DMS153 (cell line): ENCODE measurements around the gene SPNS2.

ENCODE experiments used
- DNase-seq: peaks from one replicate; lab custom pipeline; 2025; lab: John Stamatoyannopoulos, UW

The SPNS2 gene

GRCh38 chr17:4480929-4481898 is 17.5 kb upstream of the SPNS2 start:
- no peak for DNase-seq

DNA sequence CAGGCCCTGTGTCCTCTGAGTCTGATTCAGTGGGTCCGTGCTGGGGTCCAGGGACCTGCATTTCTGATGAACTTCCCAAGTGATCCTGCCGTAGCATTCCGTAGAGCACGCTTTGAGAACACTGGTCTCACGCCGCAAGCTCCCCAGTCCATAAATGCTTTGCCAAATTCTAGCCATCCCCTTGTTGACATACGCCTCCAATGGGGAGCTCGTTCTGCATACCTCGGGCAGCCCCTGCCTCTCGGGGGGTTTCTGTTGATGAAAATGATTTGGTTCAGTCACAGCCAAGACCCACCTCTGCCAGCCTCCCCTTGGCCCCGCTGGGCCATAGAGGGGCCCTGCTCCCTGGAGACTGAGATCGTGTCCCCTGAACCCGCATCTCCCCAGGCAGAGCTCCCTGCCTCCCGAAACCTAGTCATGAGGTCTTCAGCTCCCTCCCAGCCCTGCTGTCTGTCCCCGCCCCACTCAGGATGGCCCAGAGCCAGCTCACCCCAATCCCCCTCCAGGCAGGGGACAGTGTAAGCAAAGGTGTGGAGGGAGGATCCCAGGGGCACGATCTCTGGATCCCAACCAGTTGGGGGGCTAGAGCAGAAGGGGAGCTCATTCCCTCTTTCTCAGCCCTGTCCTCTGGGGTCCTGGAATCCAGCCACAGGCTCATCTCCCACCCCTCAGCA is 16.2 kb upstream of the SPNS2 start:
- DNase-seq: no peak

DNA sequence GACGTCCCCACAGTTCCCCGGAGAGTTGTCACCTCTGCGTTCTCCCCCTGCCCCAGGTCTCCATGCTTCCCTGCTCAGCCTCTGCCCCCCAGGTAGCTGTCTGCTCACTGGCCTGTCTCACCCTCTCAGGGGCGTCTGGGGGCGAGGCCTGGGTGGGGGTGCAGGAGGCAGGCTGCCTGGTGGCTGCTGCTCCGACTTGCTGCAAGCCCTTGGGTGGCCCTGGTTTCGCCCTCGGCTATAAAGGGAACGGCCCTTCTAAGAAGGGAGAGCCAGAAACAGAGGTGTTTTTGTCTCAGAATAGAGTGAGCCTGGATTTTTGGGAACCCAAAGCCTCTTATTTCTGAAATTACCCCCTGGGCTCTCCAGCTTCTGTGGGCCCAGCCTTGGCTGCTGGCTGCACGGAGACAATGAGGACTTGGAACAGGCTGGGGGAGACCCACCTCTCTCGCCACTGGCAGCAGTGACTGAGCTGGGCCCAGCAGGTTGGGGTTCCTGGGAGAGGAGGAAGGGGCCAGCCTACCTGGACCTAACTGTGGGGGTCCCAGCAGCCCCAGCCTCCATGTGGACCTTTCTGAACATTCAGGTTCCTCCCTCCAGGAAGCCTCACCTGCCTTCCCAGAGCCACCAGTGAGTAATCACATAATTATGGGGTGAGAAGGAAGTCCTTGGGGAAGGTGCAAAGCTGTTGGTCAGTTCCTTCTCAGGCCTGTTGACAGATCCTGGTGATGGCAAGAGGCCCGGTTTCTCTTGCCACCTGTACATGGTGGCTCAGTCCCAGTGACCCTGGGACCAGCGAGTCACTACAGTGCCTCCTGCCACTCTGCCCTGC is 15.5 kb upstream of the SPNS2 start:
- DNase-seq: no peak

- DNase-seq: no peak
Observed at GRCh38 chr17:4485676-4486646, 12.7 kb upstream of the SPNS2 start.

GRCh38 chr17:4487296-4487695 is 11.4 kb upstream of the SPNS2 start:
- no peak for DNase-seq

- DNase-seq: no peak
Observed at GRCh38 chr17:4487820-4488716, 10.6 kb upstream of the SPNS2 start.

GRCh38 chr17:4488989-4489595 is 9.6 kb upstream of the SPNS2 start:
- DNase-seq: no peak

GRCh38 chr17:4490109-4490591 is 8.5 kb upstream of the SPNS2 start:
- no peak for DNase-seq

DNA sequence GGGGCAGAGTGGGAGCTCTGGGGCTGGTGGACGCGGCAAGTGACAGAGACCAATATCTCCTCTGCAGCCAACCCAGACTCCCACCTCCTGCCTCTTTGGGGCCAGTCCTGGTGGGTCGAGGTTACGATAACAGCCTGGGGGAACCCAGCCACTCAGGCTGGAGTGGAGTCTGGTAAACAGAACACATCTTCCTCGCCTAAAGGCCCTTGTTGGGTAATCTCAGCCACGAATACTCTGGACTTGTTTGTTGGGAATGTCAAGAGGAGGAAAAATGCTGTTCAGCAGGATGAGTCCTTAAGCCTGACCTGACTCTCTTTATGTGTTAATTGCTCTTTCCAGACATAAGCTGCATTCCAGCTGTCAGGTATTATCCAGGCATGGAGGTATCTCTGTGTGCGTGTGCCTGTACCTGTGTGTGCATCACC is 8.0 kb upstream of the SPNS2 start:
- DNase-seq: no peak

DNA sequence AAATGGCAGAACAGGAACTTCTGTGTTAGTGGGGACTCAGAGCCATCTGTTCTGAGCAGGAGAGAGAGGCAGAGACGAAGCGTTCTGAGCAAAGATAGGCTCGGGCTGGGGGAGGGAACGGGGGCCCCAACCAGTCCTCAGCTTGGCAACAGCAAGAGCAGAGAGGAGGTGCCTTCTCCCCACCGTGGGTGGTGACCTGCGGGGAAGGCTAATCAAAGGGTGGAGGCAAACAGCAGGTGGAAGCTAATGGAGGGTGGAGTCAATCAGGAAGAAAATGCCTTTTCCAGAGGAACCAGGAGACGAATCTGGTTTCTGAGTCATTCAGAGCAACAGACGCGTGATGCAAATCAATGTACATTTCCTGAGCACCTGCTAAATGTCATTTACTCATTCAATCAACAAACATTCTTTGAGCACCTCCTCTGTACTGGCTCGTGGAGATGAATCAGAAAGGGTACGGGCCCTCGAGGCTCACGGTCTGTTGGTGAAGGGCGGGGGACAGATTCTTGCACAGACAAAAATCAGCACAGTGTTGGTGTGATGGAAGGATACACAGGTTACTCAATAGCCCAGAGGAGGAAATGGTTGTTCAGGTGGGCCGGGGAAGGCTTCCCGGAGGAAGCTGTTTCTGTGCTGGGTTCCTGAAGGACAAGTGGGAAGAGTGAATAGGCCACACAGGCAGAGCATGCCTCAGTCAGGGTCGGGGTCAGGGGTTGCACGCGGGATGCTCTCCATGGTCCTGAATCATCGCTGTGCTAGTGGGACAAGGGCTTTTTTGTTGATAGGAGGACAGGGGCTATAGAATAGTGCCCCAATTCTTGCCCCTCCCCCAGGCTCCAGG is 5.7 kb upstream of the SPNS2 start:
- no peak for DNase-seq

DNA sequence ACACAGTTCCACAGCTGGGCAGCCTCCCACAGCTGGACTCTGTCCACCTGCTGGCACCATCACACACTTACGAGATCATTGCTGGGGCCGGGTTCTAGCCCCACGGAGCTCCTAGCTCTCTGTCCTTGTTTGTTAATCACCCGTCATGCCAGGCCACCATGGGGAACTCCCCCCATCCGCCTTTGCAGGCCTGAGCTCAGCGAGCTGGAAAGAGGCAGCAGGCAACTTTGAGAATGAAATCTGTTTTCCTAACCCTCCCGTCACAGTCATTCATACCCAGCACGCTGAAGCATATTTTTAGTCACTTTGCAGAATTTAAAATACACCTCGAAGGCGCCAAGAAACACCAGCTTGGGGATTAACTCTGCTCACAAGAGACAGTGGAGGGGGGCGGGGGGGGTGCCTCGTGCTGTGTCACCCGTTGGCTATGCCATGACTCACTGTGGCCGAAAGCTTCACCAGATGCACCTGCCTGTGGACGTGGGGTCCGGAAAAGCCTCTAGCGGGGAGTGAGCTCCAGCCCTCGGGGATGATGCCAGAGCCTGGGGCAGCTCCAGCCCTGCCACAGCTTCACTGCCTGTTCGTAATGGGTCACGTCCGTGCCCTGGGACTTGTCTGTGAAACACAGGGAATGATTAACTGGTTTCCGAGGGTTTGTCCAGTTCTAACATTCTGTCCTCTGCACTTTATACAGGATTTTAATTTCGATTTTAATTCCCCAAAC is 1.4 kb upstream of the SPNS2 start:
- DNase-seq: no peak

- no peak for DNase-seq
Observed at GRCh38 chr17:4499431-4500190, 930 bp downstream of the SPNS2 start.

DNA sequence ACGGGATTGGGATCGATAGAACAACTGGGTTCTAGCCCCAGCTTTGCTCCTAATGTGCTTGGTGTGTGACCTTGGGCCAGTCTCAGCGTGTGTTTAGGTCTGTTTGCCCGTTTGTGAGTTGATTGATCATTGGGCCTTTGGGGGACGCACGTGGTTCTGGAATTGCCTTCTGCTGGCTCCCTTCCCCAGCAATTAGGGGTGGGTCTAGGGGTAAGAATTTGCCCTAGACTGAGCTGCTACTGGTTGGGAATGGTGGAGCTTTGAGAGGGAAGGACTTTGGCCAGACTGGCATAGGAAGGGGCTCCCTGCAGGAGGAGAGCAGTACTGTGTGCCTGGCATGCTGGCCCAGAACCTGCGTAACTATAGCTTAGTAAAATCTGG is 1.5 kb downstream of the SPNS2 start:
- no peak for DNase-seq

- DNase-seq: no peak
Observed at GRCh38 chr17:4501295-4501949, 2.7 kb downstream of the SPNS2 start.

GRCh38 chr17:4502466-4503154 is 3.9 kb downstream of the SPNS2 start:
- DNase-seq: no peak
